C4-2B (cell line): ENCODE measurements around the gene AFAP1L1.
A peak's percentile ranks its signal among the peaks of the same experiment; 100 is the strongest.

Experiments used
- H3K27ac ChIP-seq: fragments of 450-650 bp; 2 replicates; pipeline ENCODE4 v1.5.1; 2017
- CTCF ChIP-seq: fragments of 450-650 bp; conservative IDR thresholded peaks from 2 replicates; pipeline ENCODE4 v1.5.1; 2017; ENCODE audit warnings: mild to moderate bottlenecking
- ZFX ChIP-seq: fragments of 450-650 bp; IDR thresholded peaks from 2 replicates; pipeline ENCODE4 v1.6.1; 2017

Gene AFAP1L1

GRCh38 chr5:149380466-149381121 lies 108.9 kb downstream of the AFAP1L1 start:
- no peak overlapping the region for H3K27ac ChIP-seq
- TF ChIP-seq ZFX (no peak), CTCF (no peak)

- no peak overlapping the region for H3K27ac ChIP-seq
- TF ChIP-seq CTCF: no peak
- TF ChIP-seq ZFX: no peak
Observed at GRCh38 chr5:149381261-149381985, 109.8 kb downstream of the AFAP1L1 start.

DNA sequence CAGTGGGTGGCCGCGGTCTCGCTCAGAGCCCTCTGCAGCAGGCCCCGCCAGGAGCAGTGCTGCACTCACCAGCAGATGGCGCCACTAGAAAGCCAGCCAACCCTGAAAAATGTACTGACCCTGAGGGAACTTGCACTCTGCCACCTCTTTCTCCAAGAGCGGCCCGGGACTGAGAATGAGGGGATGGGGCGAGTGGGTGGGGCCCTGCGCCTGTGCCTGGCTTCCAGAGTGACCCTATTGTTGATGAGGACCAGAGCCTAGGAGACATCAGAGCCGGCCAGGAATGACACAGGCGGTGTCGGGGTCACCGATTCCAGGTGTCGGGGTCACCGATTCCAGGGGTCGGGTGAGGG lies 110.3 kb downstream of the AFAP1L1 start:
- H3K27ac ChIP-seq: no peak overlapping the region
- TF ChIP-seq CTCF: peak; percentile 96
- no peak for TF ChIP-seq ZFX

DNA sequence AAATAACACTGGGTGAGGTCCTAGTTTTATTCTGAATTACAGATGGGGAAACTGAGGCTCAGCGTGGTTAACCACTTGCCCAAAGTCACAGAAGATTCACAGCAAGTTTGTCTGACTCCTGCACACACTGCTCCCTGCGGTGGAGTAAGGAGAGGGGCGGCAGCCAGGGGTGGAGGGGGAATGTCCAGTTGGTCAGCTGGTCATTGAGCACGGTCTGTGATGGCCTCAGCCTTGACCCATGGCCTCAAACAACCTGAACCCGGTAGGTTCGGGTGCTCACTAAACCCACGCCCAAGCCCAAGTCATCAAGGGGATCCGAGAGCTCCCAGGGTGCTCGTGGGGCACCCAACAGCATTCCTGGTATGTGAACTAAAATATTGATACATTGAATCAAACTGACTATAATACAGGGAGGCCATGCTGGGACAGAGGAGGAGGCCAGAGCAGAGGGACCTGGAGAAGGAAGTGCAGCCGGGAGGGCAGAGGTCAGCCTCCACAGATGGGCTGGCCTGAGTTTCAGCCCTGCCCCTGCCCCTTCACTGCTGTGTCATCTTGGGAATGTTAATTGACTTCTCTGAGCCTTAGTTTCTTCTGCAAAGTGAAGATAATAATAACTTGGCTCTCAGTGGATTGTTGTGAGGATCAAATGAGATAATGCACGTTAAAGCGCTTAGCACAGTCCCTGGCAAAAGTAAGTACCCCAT lies 111.0 kb downstream of the AFAP1L1 start:
- H3K27ac ChIP-seq: no peak overlapping the region
- TF ChIP-seq CTCF: no peak

DNA sequence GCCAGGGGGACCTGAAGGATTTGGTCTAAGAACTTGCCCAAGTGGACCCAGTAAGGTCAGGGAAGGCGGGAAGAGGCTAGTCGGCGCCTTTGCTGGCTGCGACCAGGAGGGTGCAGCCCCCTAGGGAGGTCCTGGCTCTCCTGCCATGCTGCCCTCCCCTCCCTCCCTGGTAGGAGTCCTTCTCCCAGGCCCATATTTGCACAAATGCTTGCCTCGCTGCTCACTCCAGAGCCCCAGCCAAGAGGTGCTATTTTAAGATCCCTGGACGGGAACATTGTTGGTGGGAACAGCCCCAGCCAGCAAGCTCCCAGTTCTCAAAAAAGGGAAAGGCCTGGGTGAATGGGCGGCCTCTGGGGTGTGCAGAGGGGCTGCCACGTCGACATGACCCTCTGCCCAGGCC lies 111.7 kb downstream of the AFAP1L1 start:
- TF ChIP-seq ZFX: no peak
- TF ChIP-seq CTCF: no peak
- no peak overlapping the region for H3K27ac ChIP-seq

- H3K27ac ChIP-seq: no peak overlapping the region
- TF ChIP-seq CTCF (no peak), ZFX (no peak)
Observed at GRCh38 chr5:149386166-149386565, 114.5 kb downstream of the AFAP1L1 start.

- TF ChIP-seq CTCF: no peak
- no peak for TF ChIP-seq ZFX
- H3K27ac ChIP-seq: no peak overlapping the region
Observed at GRCh38 chr5:149387081-149387631, 115.5 kb downstream of the AFAP1L1 start.
